DMS53 (cell line): ENCODE results near the gene CELF2.
A peak's percentile ranks its signal among the peaks of the same experiment; 100 is the strongest.

Experiments
- DNase-seq: peaks from one replicate; lab custom pipeline; 2025; lab: John Stamatoyannopoulos, UW

The CELF2 gene

GRCh38 chr10:11004144-11005077 is 13.3 kb upstream of the CELF2 start:
- no peak for DNase-seq

GRCh38 chr10:11005725-11006427 is 11.8 kb upstream of the CELF2 start:
- DNase-seq = no peak

DNA sequence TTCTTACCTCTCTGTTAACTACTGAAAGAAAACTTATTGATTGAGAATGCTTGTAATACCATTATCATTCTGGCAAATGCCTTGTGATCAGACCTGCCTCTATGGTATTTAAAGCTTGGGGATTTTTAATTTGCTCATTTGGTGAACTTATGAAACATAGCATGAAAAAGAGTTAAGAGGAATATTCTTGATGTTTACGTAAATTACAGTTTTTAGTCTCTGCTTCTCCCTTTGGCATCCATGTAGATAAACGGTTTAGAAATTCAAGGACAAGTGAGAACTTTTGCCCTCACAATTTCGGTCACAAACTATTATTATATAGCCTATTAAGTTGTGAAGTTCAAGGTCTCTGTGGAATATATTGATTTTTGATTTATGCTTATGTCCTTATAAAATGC is 11.2 kb upstream of the CELF2 start:
- DNase-seq = no peak

GRCh38 chr10:11007476-11008020 is 10.1 kb upstream of the CELF2 start:
- DNase-seq = no peak

DNA sequence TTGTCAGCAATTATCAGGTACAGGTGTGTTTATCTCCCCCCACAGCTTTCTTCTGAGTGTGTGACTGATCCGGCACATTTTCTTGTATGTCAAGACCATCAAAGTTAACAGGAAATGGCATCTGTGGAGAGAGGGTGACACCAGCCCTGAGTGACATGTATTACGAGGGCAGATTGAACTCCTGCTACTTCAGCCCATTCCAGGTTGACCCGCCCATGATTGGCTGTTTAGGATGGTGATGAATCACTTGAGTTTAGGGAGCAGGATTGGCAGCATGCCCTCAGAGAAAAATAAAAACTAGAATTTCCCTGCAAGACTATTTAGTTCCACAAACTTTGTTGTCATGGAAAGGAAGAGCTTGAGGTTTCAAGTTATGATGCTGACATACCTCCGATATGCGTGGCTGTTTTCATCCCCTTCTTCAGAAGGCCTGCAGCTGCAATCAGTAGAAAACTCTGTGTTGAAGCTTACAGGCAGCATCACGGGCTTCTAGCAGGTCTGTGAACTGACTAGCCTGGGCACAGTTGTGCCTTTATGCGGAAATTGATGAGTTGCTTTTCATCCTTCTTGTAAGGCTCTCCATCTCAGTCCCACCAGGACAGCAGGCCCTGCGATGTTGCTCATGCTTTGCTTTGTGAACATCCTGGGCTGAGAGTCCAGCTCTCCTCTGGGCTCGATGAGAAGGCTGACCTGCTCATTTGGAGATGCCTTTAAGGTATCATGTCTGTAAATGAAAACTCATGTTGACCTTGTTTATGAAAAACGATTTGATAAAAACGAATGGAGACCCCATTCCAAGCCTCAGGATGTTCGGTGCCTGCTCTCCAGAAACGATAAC is 8.0 kb upstream of the CELF2 start:
- DNase-seq = no peak

DNA sequence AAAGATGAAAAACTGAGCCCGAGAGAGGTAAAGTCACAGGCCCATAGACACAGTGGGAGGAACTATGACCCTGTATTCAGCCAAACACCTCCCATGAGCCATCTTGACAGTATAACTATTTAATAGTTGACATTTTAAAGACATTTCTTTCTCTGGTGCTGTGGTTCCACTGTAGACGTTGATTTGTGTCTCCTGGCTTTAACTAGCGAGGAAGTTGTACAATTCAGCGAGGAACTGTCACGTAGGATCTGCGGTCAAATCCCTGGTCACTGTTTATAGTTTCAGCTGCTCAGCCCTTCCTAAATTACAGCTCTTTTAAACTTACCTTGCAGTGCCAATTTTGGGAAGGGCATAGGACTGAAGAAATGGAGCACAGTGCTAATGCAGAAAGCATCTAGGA is 7.1 kb upstream of the CELF2 start:
- DNase-seq = no peak

- DNase-seq = no peak
Observed at GRCh38 chr10:11011436-11011835, 6.2 kb upstream of the CELF2 start.

GRCh38 chr10:11011984-11012383 is 5.7 kb upstream of the CELF2 start:
- no peak for DNase-seq

DNA sequence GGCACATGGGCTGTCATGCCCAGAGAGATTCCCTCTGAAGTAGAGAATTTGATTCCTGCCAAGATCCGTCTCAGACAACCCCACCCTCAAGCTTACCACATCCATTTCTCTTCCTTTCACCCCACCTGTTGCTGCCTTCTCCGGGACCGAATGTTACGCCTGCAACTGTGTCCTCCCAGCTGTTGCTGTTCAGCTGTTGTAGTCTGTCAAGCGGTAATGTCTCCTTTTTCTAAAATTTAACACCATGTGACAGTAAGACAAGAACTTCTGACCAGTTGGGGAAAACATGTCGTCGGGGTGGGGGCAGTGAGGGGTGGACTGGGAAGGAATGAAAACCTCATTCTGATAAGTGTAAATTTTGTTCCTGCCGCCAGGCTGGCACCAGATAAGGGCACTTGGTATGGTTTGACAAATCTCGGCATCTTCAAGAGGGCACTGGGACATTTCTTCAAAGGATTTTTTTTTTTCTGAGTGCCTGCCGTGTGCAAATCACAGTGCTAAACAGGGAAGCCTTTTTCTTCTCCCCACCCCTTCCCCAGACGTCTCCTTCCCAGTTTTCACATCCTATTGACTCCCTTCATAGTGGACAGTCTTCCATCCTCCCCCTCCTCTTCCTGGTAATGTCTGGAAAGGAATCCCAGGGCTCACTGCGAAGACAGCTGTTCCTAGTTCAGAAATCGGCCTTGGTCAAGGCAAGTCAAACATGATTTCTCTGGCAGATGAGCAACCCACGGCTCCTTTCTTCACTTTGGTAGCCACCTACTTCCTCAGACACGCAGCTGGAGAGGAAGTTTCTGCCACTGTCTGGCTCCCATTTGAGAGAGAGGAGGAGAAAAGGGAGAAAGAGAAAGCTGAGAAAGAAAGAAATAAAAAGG is 5.0 kb upstream of the CELF2 start:
- DNase-seq = no peak

GRCh38 chr10:11013836-11014235 is 3.8 kb upstream of the CELF2 start:
- no peak for DNase-seq

DNA sequence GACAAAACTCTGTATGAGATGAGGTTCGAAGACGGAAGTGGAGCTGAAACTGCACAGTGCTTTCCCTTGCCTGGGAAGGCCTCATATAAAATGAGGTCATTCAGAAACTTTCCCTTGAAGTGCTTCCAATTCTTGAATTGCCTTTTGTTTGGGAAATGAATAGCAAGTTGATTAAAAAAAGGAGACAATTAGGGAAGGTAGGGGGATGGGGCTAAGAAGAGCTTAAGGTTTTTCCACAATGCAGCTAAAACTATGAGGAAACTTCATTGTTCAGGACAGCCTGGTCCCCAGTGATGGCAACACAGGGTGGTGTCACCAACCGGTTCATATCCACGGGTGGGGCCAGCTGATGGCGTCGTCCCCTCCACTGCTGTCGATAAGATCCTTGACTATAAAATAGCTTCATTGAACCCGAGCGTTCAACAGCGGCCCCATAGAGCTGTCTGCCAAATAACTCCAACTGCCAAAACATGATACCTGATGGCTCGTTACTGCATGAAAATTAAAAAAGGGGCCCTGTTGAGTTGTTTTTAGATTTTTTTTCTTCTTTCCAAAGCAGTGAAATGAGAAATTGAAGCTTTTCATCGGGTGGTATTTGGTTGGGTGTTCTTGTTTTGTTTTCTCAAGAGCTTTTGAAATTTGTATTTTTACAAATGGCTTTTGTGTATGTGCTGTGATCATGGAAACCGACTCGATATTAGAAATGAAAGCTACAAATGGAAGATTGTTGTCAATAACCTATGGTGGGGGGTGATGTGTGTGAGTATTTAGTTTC is 2.8 kb upstream of the CELF2 start:
- no peak for DNase-seq

GRCh38 chr10:11015446-11015934 is 2.2 kb upstream of the CELF2 start:
- no peak for DNase-seq

DNA sequence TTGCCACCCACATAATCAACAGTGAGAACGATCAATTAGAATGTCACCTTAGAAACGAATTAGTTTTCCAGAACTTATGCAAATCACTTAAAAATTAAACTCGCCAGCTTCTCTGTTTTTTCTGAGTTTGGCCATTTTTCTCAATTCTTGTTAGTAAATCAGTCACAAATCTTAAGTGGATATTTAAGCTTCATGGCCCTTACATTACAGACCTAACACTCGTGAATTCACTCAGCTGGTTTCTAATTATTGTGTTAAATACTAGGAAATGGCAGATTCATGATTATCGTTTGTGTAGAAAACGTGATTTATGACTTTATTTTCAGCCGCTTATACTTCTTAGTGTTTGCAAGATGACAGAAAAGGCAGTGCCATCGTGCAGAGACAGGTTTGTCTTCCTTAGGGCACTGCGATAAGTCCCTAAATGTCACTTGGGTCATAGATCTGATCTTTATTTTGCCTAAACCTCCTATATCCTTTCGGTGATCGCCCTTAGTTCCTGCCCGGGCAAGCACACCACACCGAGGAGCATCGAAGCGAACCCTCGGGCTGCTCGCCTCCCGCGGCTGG is 587 bp upstream of the CELF2 start:
- no peak for DNase-seq

GRCh38 chr10:11018432-11018841 is 765 bp downstream of the CELF2 start:
- DNase-seq = peak; percentile 11

DNA sequence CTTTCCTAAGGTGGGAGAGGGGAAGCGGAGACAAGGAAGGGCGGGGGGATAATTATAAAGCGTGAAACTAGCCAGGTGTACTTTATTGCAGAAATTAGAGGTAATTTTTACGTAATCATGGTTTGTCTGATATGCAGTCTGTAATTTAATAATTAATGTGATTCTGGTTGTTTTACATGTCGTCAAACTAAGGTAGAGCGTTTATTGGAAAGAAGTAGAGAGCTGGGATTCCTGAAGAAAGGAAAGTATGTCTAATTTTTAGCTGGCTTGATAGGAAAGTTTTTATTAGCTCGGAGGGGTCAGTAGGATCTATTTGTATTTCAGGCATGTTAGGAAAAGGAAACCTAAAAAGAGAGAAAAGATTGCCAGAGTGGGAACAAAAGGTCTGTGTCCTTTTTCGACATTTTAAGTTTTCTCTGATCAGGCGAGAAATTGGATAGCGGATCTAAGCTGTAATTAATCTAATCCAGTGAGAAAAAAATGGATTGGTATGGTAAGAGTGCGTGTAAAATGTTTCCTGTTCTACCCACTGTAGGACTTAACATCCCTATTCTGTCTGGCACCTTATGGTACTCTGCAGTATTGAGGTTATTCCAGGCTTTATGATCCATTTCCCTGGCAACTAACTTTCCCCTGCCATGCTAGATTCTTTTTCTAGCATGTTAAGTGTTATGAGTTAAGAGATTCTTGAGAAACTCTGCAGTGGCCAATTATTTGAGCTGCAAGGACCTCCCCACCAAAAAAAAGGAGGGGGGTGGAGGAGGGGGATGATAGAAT is 1.4 kb downstream of the CELF2 start:
- DNase-seq = no peak

DNA sequence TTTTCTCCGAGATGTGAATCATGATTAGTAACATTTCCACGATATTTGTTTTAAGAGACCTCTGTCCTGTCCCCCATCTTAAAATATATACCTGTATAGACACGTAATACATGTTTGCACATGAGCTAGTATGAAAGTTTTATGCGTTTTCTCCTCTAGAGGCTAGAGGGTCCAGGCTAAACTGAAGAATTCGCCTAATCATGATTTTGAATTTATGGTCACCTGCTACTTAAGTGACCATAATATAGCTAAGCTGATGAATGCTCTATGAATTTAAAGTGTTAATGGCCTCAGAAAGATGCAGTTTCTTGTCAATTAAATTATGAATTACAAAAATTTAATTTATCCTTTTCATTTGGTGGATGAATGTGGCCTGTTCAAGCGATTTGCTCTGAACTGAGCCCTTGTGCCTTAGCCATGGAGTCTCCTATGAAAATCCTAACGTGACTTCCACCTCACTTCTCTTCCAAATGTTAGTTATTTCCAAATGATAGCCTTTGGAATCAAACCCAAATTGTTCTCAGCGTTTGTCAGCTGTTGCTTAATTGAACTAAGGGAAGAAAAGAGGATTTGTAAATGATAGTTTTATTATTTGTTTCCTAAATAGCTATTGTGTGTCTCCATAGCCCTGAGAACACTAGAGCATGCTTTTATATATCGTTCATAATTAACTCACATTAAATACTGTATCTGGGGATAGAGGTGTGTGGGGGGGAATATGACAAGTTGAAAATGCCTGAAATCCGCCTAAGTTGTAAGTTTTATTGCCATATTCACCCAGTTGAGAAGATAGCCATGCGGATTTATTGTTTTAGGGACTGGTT is 2.3 kb downstream of the CELF2 start:
- no peak for DNase-seq

DNA sequence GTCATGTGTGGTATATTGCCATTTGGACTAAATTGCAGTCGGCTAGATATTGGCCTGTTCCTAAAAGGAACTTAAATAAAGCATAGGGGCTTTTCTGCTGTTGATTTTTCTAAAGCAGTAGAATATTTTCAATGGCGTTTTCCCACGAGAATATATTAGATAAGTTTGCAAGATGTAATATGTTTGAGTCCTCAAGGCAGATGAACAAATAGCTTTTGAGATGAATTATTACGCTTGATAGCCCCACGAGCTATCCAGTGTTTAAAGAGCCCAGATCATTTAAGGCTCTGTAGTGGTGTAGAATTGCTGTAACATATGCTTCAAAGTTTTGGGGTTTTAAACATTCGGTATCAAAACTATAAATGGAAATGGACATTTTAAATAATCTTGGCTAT is 2.9 kb downstream of the CELF2 start:
- DNase-seq = no peak

DNA sequence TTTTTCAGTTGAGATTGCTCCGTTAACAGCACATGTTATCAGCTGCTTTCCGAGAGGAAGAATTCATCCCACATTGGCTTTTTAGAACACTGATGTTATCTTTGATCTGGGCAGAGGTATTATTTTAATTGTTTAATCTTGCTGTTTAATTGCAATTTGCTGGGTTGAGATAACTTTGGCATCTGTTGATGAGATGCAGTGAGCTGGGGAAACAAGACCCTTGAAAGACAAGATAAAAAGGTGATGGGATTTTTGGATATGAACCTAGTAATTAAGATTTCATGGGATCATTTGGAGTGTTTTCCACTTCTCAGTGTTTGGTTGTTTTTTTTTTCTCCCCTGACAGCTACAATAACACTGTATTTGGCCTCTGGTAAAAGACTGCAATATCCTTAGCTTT is 4.5 kb downstream of the CELF2 start:
- DNase-seq = no peak
